ENCODE results near the gene AOPEP. TPM values are rescaled to one million over a fixed set of nuclear protein-coding genes. Genes with fewer than 3 reads are reported as not detected.
"Not testable (repeated sequence)": the region's sequence is repeated elsewhere in the genome, so short reads cannot be mapped to it uniquely, and the experiment has no call there.

The AOPEP gene
- polyA plus RNA-seq, 3 donors, result 56.6 to 63.4 (median 60.7) TPM

- no peak for DNase-seq (ENCODE audit: extremely low read depth in 1 of 11, low read depth in 9 of 11, low spot score in 4 of 11)
Measured at GRCh38 chr9:94950579-94951323, 224.3 kb downstream of the AOPEP start.

- no peak for DNase-seq (ENCODE audit: extremely low read depth in 1 of 11, low read depth in 9 of 11, low spot score in 4 of 11)
Measured at GRCh38 chr9:94951324-94952135, 225.0 kb downstream of the AOPEP start.

GRCh38 chr9:94952565-94953373, 226.3 kb downstream of the AOPEP start:
- DNase-seq (ENCODE audit: extremely low read depth in 1 of 11, low read depth in 9 of 11, low spot score in 4 of 11), result no peak

- no peak for DNase-seq (ENCODE audit: extremely low read depth in 1 of 11, low read depth in 9 of 11, low spot score in 4 of 11)
Measured at GRCh38 chr9:94956731-94957130, 230.2 kb downstream of the AOPEP start.

- no peak for DNase-seq (ENCODE audit: extremely low read depth in 1 of 11, low read depth in 9 of 11, low spot score in 4 of 11)
Measured at GRCh38 chr9:94960964-94961363, 234.5 kb downstream of the AOPEP start.

GRCh38 chr9:94961870-94962269, 235.4 kb downstream of the AOPEP start:
- DNase-seq (ENCODE audit: extremely low read depth in 1 of 11, low read depth in 9 of 11, low spot score in 4 of 11), result no peak

- DNase-seq (ENCODE audit: extremely low read depth in 1 of 11, low read depth in 9 of 11, low spot score in 4 of 11), result not testable (repeated sequence)
Measured at GRCh38 chr9:94965631-94966030, 239.1 kb downstream of the AOPEP start.

GRCh38 chr9:94966046-94966445, 239.5 kb downstream of the AOPEP start:
- not testable (repeated sequence) for DNase-seq (ENCODE audit: extremely low read depth in 1 of 11, low read depth in 9 of 11, low spot score in 4 of 11)

GRCh38 chr9:94967482-94967881, 241.0 kb downstream of the AOPEP start:
- no peak for DNase-seq (ENCODE audit: extremely low read depth in 1 of 11, low read depth in 9 of 11, low spot score in 4 of 11)

- no peak for DNase-seq (ENCODE audit: extremely low read depth in 1 of 11, low read depth in 9 of 11, low spot score in 4 of 11)
Measured at GRCh38 chr9:94971378-94972131, 245.1 kb downstream of the AOPEP start.

- DNase-seq (ENCODE audit: extremely low read depth in 1 of 11, low read depth in 9 of 11, low spot score in 4 of 11), result no peak
Measured at GRCh38 chr9:94973451-94973941, 247.0 kb downstream of the AOPEP start.

- no peak for DNase-seq (ENCODE audit: extremely low read depth in 1 of 11, low read depth in 9 of 11, low spot score in 4 of 11)
Measured at GRCh38 chr9:94974154-94974879, 247.8 kb downstream of the AOPEP start.

- DNase-seq (ENCODE audit: extremely low read depth in 1 of 11, low read depth in 9 of 11, low spot score in 4 of 11), result no peak
Measured at GRCh38 chr9:94975480-94975879, 249.0 kb downstream of the AOPEP start.

GRCh38 chr9:94976077-94976476, 249.6 kb downstream of the AOPEP start:
- peak in 1 of 11 donors; percentile 80 for DNase-seq (ENCODE audit: extremely low read depth in 1 of 11, low read depth in 9 of 11, low spot score in 4 of 11)

- no peak for DNase-seq (ENCODE audit: extremely low read depth in 1 of 11, low read depth in 9 of 11, low spot score in 4 of 11)
Measured at GRCh38 chr9:94977416-94977815, 250.9 kb downstream of the AOPEP start.

GRCh38 chr9:94979904-94980507, 253.5 kb downstream of the AOPEP start:
- DNase-seq (ENCODE audit: extremely low read depth in 1 of 11, low read depth in 9 of 11, low spot score in 4 of 11), result no peak

GRCh38 chr9:94980947-94981722, 254.6 kb downstream of the AOPEP start:
- no peak for DNase-seq (ENCODE audit: extremely low read depth in 1 of 11, low read depth in 9 of 11, low spot score in 4 of 11)
